ENCODE measurements around the gene WDR87.

WDR87 gene

GRCh38 chr19:37929355-37929923 lies 23.0 kb upstream of the WDR87 start:
- no peak for TF ChIP-seq TAF1 (IDR thresholded peaks at IDR 0.05; ENCODE audit: borderline replicate concordance, insufficient read depth, low read length)
- TF ChIP-seq POLR2AphosphoS5 (IDR thresholded peaks at IDR 0.05; ENCODE audit: low read depth, low read length): no peak

- no peak for TF ChIP-seq FOXP2 (optimal IDR thresholded peaks at IDR 0.05; ENCODE audit: borderline replicate concordance, extremely low read depth, extremely low read length, insufficient read depth)
- no peak for TF ChIP-seq REST (IDR thresholded peaks at IDR 0.05; ENCODE audit: insufficient read depth in 1 of 2, low read depth in 2 of 2, low read length in 2 of 2)
- no peak for TF ChIP-seq SIN3A (IDR thresholded peaks at IDR 0.05; ENCODE audit: borderline replicate concordance, insufficient read depth, low read length)
- TF ChIP-seq POLR2AphosphoS5 (IDR thresholded peaks at IDR 0.05; ENCODE audit: low read depth, low read length): no peak
- TF ChIP-seq TAF1 (IDR thresholded peaks at IDR 0.05; ENCODE audit: borderline replicate concordance, insufficient read depth, low read length): no peak
These were observed 22.3 kb upstream of the WDR87 start for GRCh38 chr19:37928527-37929286.

DNA sequence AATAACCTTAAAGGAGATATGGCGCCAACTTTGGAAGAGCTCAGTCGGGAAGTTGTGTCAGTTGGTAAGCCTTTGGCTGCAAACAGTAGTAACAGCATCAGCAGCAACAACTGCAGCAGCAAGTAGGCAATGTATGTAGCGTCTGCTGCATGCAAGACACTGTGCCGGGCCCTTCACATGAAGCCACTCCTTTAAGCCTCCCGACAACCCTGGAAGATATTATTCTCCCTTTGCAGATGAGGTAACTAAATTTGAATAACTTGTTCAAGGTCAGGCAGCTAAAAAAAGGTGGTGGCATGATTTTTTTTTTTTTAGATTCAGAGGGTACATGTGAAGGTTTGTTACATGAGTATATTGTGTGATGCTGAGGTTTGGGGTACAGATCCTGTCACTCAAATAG lies 20.3 kb upstream of the WDR87 start:
- TF ChIP-seq SIN3A (IDR thresholded peaks at IDR 0.05; ENCODE audit: borderline replicate concordance, insufficient read depth, low read length): no peak

DNA sequence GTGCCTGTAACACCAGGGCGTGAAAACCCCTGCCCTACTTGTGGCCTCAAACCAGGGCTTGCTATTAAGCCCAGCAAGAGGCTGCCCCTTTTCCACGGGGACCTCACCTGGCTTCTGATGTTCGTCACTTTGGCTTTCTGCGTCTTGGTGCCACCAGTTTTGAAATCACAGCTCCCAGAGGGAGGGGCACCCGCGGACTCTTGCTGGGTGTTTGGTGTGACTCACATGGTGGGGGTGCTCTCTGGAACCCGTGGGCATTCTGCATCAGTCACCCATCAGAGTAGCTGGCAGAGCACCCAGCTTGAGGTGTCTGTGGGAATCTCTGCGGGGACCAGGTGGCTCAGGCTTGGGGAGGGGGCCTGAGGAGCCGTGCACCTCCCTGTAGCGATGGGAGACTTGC lies 19.9 kb upstream of the WDR87 start:
- TF ChIP-seq SIN3A (IDR thresholded peaks at IDR 0.05; ENCODE audit: borderline replicate concordance, insufficient read depth, low read length) (no peak), REST (IDR thresholded peaks at IDR 0.05; ENCODE audit: insufficient read depth in 1 of 2, low read depth in 2 of 2, low read length in 2 of 2) (no peak), POLR2AphosphoS5 (IDR thresholded peaks at IDR 0.05; ENCODE audit: low read depth, low read length) (no peak), FOXP2 (optimal IDR thresholded peaks at IDR 0.05; ENCODE audit: borderline replicate concordance, extremely low read depth, extremely low read length, insufficient read depth) (no peak), TAF1 (IDR thresholded peaks at IDR 0.05; ENCODE audit: borderline replicate concordance, insufficient read depth, low read length) (no peak)

DNA sequence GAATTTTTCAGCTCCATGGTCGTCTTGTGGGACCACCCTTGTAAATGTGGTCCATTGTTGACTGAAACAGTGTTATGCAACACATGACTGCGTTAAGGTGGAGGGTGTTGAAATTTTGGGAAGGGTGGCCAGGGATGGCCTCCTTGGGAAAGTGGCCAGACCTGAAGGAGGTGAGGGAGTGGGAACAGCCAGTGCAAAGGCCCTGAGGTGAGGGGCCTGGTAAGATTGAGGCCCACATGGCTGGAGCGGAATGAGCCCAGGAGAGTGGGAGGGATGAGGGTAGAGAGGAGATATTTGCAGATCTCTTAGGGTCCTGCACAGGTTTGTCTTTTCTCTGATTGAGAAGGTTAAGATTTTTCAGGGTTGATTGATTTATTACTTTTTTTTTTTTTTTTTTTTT lies 18.8 kb upstream of the WDR87 start:
- TF ChIP-seq FOXP2 (optimal IDR thresholded peaks at IDR 0.05; ENCODE audit: borderline replicate concordance, extremely low read depth, extremely low read length, insufficient read depth) (no peak), POLR2AphosphoS5 (IDR thresholded peaks at IDR 0.05; ENCODE audit: low read depth, low read length) (no peak), REST (IDR thresholded peaks at IDR 0.05; ENCODE audit: insufficient read depth in 1 of 2, low read depth in 2 of 2, low read length in 2 of 2) (no peak), TAF1 (IDR thresholded peaks at IDR 0.05; ENCODE audit: borderline replicate concordance, insufficient read depth, low read length) (no peak), SIN3A (IDR thresholded peaks at IDR 0.05; ENCODE audit: borderline replicate concordance, insufficient read depth, low read length) (no peak)

- TF ChIP-seq FOXP2 (optimal IDR thresholded peaks at IDR 0.05; ENCODE audit: borderline replicate concordance, extremely low read depth, extremely low read length, insufficient read depth): no peak
These were observed 14.4 kb upstream of the WDR87 start for GRCh38 chr19:37920591-37921450.
